Tibial nerve (tissue), 4 donors: Measurements from ENCODE around the gene C1R. TPM values are rescaled to one million over a fixed set of nuclear protein-coding genes. Genes with fewer than 3 reads are reported as not detected.

Source experiments
- DNase-seq, 2 donors: peaks; one replicate each; pipeline ENCODE4 v3.0.0-alpha.2; 2019; ENCODE audit warnings: low spot score in 2 of 2
- H3K27ac ChIP-seq, 4 donors: fragments of 200-600 bp; sonication (generic) in 3 of 4; one replicate each; pipeline ENCODE4 v1.5.1; 2017 to 2019; ENCODE audit warnings: mild to moderate bottlenecking in 1 of 4
- H3K27me3 ChIP-seq, 2 donors: fragments of 200-600 bp; sonication (generic) in 1 of 2; one replicate each; pipeline versions ENCODE4 v1.5.1 to v1.6.0; 2017 to 2019
- H3K36me3 ChIP-seq, 3 donors: fragments of 200-600 bp; sonication (generic); one replicate each; pipeline ENCODE4 v1.5.1; 2018 to 2019
- H3K4me1 ChIP-seq, 4 donors: fragments of 200-600 bp; sonication (generic) in 3 of 4; one replicate each; pipeline ENCODE4 v1.5.1; 2017 to 2019
- H3K4me3 ChIP-seq, 4 donors: fragments of 200-600 bp; sonication (generic) in 3 of 4; one replicate each; pipeline ENCODE4 v1.5.1; 2017 to 2019; ENCODE audit warnings: mild to moderate bottlenecking in 1 of 4, moderate library complexity in 1 of 4
- H3K9me3 ChIP-seq, 4 donors: fragments of 200-600 bp; sonication (generic) in 3 of 4; one replicate each; pipeline ENCODE4 v1.5.1; 2017 to 2019
- EP300 ChIP-seq, 2 donors: sonication (generic); formaldehyde crosslinking; IDR thresholded peaks; one replicate each; pipeline ENCODE4 v1.6.1; 2017; ENCODE audit warnings: antibody characterized with exemption in 2 of 2, mild to moderate bottlenecking in 1 of 2
- POLR2A ChIP-seq, 2 donors: fragments of 450-650 bp; IDR thresholded peaks; one replicate each; pipeline ENCODE4 v1.6.1; 2017; ENCODE audit warnings: antibody characterized with exemption in 2 of 2, mild to moderate bottlenecking in 2 of 2, moderate library complexity in 2 of 2
- WGBS, 2 donors: methylation state at CpG; one replicate each; pipeline ENCODE4 v1.1.5; 2018; 5-methylcytosine and 5-hydroxymethylcytosine counted together
- total RNA-seq, 4 donors: library from RNA; depleted of rRNA; stranded (reverse); fragments of >200 nt; gene quantifications; one replicate each; pipeline ENCODE4 v1.1.0, GENCODE V29; 2016
- TF ChIP-seq, protein P1 (sequence below), 5 experiments: fragments of 200-600 bp in 3 of 5; fragments of 450-650 bp in 2 of 5; sonication (generic) in 3 of 5; IDR thresholded peaks; one replicate each; pipeline ENCODE4 v1.5.1; 2016 to 2019; ENCODE audit warnings: antibody characterized with exemption in 5 of 5, mild to moderate bottlenecking in 3 of 5, moderate library complexity in 2 of 5

C1R gene
- total RNA-seq, 4 donors from 2014 or later = 528 to 1,237 (median 593) TPM

GRCh38 chr12:7127916-7128626 lies 35.8 kb upstream of the C1R start:
- TF ChIP-seq POLR2A (IDR thresholded peaks at IDR 0.05) (no peak), EP300 (IDR thresholded peaks at IDR 0.05) (no peak)
- TF ChIP-seq, protein P1, sequence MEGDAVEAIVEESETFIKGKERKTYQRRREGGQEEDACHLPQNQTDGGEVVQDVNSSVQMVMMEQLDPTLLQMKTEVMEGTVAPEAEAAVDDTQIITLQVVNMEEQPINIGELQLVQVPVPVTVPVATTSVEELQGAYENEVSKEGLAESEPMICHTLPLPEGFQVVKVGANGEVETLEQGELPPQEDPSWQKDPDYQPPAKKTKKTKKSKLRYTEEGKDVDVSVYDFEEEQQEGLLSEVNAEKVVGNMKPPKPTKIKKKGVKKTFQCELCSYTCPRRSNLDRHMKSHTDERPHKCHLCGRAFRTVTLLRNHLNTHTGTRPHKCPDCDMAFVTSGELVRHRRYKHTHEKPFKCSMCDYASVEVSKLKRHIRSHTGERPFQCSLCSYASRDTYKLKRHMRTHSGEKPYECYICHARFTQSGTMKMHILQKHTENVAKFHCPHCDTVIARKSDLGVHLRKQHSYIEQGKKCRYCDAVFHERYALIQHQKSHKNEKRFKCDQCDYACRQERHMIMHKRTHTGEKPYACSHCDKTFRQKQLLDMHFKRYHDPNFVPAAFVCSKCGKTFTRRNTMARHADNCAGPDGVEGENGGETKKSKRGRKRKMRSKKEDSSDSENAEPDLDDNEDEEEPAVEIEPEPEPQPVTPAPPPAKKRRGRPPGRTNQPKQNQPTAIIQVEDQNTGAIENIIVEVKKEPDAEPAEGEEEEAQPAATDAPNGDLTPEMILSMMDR (IDR thresholded peaks at IDR 0.05) = no peak
- no peak for DNase-seq

DNA sequence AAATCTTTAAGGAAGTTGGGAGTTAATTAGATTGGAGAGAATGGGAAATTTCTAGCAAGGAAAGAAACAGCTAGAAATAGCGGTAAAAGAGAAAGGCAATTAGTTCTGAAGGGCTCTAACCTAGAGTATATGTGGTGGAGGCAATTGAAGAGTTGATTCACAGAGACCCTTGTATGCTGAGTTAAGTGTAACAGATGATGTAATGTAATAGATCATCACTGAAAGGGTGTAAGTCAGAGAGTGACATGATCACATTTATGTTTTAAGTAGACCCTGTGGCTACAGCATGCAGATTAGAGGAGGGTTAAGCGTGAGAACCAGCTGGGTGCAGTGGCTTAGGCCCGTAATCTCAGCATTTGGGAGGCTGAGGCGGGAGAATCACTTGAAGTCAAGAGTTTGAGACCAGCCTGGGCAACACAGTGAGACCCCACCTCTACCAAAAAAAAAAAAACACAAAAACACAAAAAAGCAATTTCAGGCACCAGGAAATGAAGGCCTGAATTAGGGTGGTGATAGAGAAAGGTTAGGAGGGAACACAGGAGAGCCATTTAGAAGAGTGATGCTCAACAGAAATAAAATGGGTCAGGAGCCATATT lies 33.5 kb upstream of the C1R start:
- no peak overlapping the region for H3K27ac ChIP-seq
- no peaks in the 10 kb centered on the region for H3K36me3 ChIP-seq
- H3K4me3 ChIP-seq = no peak overlapping the region
- peaks cover 0 to 42% (median 12%) of the 10 kb centered on the region in 4 donors for H3K4me1 ChIP-seq
- WGBS, 2 donors = 68 to 73% methylated on average over 4 of the region's 4 CpGs
- no peak for TF ChIP-seq POLR2A (IDR thresholded peaks at IDR 0.05)
- TF ChIP-seq, protein P1 (IDR thresholded peaks at IDR 0.05) = no peak
- no peak for TF ChIP-seq EP300 (IDR thresholded peaks at IDR 0.05)
- no peaks in the 10 kb centered on the region for H3K27me3 ChIP-seq
- DNase-seq = no peak
- no peaks in the 10 kb centered on the region for H3K9me3 ChIP-seq

More at GRCh38 chr12:7127916-7128626, 35.8 kb upstream of the C1R start:
- H3K27ac ChIP-seq = peak overlapping the region in 1 of 4 donors; percentile 12
- no peaks in the 10 kb centered on the region for H3K36me3 ChIP-seq
- H3K27me3 ChIP-seq = no peaks in the 10 kb centered on the region
- no peaks in the 10 kb centered on the region for H3K9me3 ChIP-seq
- WGBS, 2 donors = 83 to 86% methylated on average over 16 to 17 of the region's 17 CpGs
- peak overlapping the region in 1 of 4 donors; percentile 15 for H3K4me3 ChIP-seq
- peaks cover 0 to 41% (median 16%) of the 10 kb centered on the region in 4 donors for H3K4me1 ChIP-seq

DNA sequence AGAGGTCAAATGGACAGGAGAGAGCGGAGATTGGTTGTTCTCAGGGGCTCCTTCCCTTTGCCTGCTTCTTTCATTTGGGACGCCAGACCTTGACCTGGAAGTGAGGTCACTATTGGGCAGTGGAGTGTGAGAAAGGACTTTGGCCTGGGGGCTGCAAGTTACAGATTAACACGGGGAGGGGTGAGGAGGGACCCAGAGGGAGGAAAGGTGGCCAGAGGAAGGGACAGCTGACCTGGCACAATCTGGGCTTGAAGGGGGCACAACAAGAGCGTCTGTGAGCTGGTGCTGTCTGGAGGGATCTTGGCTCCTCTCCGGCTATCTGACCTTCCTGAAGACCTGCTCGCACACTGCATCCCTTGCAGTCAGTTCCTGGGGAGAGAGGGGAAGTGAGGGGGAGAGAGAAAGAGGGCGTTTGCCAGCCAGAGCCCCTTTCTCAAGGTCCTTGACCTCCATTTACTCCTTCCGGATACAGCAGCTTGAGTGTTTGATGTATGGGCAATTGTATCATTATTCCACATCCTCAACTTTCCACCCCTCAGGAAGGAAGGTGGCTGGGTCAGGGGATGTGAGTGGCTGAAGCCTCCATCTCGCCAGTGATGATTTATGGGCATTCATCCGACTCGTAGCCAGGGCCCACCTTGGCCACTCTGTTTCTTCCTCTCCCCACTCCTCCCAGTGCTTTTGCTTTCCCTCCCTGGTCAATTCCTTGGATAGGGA lies 31.7 kb upstream of the C1R start:
- Histone ChIP-seq H3K27ac (no peak overlapping the region), H3K9me3 (no peaks in the 10 kb centered on the region), H3K4me3 (no peak overlapping the region), H3K4me1 (peaks cover 0 to 24% (median 4%) of the 10 kb centered on the region in 4 donors), H3K27me3 (no peaks in the 10 kb centered on the region), H3K36me3 (no peaks in the 10 kb centered on the region)
- TF ChIP-seq EP300 (IDR thresholded peaks at IDR 0.05) (no peak), POLR2A (IDR thresholded peaks at IDR 0.05) (no peak)
- TF ChIP-seq, protein P1 (IDR thresholded peaks at IDR 0.05) = no peak
- DNase-seq = no peak
- 56 to 59% methylated on average over 11 of the region's 11 CpGs for WGBS, 2 donors

GRCh38 chr12:7122811-7123769 lies 30.8 kb upstream of the C1R start:
- Histone ChIP-seq H3K4me1 (peaks cover 0 to 15% (median 3%) of the 10 kb centered on the region in 4 donors), H3K36me3 (peaks cover 0 to 2% (median 0%) of the 10 kb centered on the region in 3 donors), H3K27me3 (no peaks in the 10 kb centered on the region), H3K4me3 (no peak overlapping the region), H3K9me3 (no peaks in the 10 kb centered on the region), H3K27ac (peak overlapping the region in 1 of 4 donors; percentile 23)
- DNase-seq = no peak
- 39 to 40% methylated on average over 7 of the region's 7 CpGs for WGBS, 2 donors
- TF ChIP-seq POLR2A (IDR thresholded peaks at IDR 0.05) = no peak
- TF ChIP-seq EP300 (IDR thresholded peaks at IDR 0.05) = no peak
- TF ChIP-seq, protein P1 (IDR thresholded peaks at IDR 0.05) = no peak
